RWPE2 (cell line): ENCODE measurements around the gene TEK.
A peak's percentile ranks its signal among the peaks of the same experiment; 100 is the strongest.

Experiments
- ATAC-seq: fragments of 200-7000 bp; cut with Tn5 transposase; 3 replicates; pipeline ENCODE4 v1.9.1; 2021; ENCODE audit warnings: low read depth
- DNase-seq: peaks from one replicate; pipeline ENCODE4 v3.0.0-alpha.2; 2020; ENCODE audit warnings: low spot score
- H3K27ac ChIP-seq: fragments of 450-650 bp; 2 replicates; pipeline ENCODE4 v1.5.1; 2017; ENCODE audit warnings: mild to moderate bottlenecking; ENCODE audit not compliant: poor library complexity, severe bottlenecking
- H3K27me3 ChIP-seq: fragments of 250-450 bp; sonication (Bioruptor Pico); 2 replicates; pipeline ENCODE4 v1.5.1; 2021; ENCODE audit warnings: mild to moderate bottlenecking, moderate library complexity; ENCODE audit not compliant: insufficient read depth, poor library complexity, severe bottlenecking
- H3K36me3 ChIP-seq: fragments of 250-450 bp; sonication (Bioruptor Pico); 2 replicates; pipeline ENCODE4 v1.5.1; 2020; ENCODE audit warnings: low read depth, mild to moderate bottlenecking, moderate library complexity
- H3K4me1 ChIP-seq: fragments of 250-450 bp; sonication (Bioruptor Pico); 2 replicates; pipeline ENCODE4 v1.5.1; 2021; ENCODE audit warnings: mild to moderate bottlenecking, moderate library complexity; ENCODE audit not compliant: insufficient read depth, poor library complexity, severe bottlenecking
- H3K4me3 ChIP-seq: fragments of 250-450 bp; sonication (Bioruptor Pico); 2 replicates; pipeline ENCODE4 v1.5.1; 2021; ENCODE audit warnings: mild to moderate bottlenecking, moderate library complexity; ENCODE audit not compliant: severe bottlenecking
- H3K9me3 ChIP-seq: fragments of 250-450 bp; sonication (Bioruptor Pico); 2 replicates; pipeline ENCODE4 v1.5.1; 2021; ENCODE audit warnings: mild to moderate bottlenecking, moderate library complexity; ENCODE audit not compliant: severe bottlenecking
- TF ChIP-seq, protein P1 (sequence below): fragments of 450-650 bp; IDR thresholded peaks from one replicate; pipeline ENCODE4 v1.5.1; 2017; ENCODE audit warnings: mild to moderate bottlenecking, moderate library complexity; ENCODE audit not compliant: poor library complexity, severe bottlenecking

The TEK gene

GRCh38 chr9:27108981-27109541 lies at the start of gene TEK:
Gene TEK, plus strand, starts transcription at chr9:27109225. Its CDS starts 366 bp downstream, at chr9:27109591.
- DNase-seq (no peak), ATAC-seq (no peak)
- H3K4me3 ChIP-seq, result no peak within 1 kb of the TSS
- H3K9me3 ChIP-seq, result no peaks in the 10 kb centered on the region
- H3K36me3 ChIP-seq, result no peaks in the 10 kb centered on the region
- H3K4me1 ChIP-seq, result no peaks in the 10 kb centered on the region
- TF ChIP-seq, protein P1, sequence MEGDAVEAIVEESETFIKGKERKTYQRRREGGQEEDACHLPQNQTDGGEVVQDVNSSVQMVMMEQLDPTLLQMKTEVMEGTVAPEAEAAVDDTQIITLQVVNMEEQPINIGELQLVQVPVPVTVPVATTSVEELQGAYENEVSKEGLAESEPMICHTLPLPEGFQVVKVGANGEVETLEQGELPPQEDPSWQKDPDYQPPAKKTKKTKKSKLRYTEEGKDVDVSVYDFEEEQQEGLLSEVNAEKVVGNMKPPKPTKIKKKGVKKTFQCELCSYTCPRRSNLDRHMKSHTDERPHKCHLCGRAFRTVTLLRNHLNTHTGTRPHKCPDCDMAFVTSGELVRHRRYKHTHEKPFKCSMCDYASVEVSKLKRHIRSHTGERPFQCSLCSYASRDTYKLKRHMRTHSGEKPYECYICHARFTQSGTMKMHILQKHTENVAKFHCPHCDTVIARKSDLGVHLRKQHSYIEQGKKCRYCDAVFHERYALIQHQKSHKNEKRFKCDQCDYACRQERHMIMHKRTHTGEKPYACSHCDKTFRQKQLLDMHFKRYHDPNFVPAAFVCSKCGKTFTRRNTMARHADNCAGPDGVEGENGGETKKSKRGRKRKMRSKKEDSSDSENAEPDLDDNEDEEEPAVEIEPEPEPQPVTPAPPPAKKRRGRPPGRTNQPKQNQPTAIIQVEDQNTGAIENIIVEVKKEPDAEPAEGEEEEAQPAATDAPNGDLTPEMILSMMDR, result no peak
- H3K27me3 ChIP-seq, result no peaks in the 10 kb centered on the region
- no peak within 1 kb of the TSS for H3K27ac ChIP-seq

DNA sequence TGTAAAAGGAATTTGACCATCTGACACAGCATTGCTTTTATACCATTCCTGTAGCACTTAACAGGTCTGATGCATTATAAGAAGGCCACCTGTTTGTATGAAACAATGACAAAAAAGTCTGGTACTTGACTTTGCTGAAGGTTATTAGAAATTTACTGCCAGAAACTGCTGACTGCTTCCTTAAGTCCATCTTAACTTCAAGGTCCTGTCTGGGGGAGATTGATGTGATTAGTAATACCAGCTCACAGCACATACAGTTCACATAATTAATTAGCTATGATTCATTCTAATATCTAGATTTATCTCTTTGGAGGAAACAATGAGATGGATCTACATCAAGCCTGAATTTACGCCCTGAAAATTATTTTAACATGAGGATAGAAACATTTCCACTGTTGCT lies 49.6 kb upstream of the TEK start:
- Histone ChIP-seq H3K9me3 (no peaks in the 10 kb centered on the region), H3K27me3 (no peaks in the 10 kb centered on the region), H3K27ac (no peak overlapping the region), H3K36me3 (peaks cover 13% of the 10 kb centered on the region), H3K4me3 (no peak overlapping the region), H3K4me1 (no peaks in the 10 kb centered on the region)
- ATAC-seq (no peak), DNase-seq (no peak)
- TF ChIP-seq, protein P1, result no peak

- peaks cover 13% of the 10 kb centered on the region for H3K36me3 ChIP-seq
These were observed 49.1 kb upstream of the TEK start for GRCh38 chr9:27059907-27060306.

DNA sequence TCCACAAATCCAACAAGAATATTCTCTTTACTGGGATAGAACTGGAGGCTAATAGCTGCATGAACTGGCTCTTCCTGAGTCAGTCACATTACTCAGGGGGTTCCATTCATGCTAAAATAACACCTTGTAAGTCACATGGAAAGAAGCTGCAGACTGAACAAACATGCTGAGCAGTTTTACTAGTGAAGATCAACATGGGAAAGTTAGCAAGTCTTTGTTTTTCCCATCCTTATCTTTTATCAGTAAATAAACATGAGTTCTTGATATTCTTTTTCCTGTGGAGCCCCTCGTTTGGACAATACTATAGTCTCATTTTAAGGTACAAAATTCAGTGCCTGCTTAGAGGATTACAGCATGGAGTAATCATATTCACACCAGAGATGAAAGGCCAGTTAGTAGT lies 43.7 kb upstream of the TEK start:
- no peak for DNase-seq
- TF ChIP-seq, protein P1, result no peak
- 0 out of 3 replicates have a peak, but pooled peaks have one; percentile 19 for ATAC-seq
- H3K9me3 ChIP-seq, result no peaks in the 10 kb centered on the region
- H3K4me1 ChIP-seq, result no peaks in the 10 kb centered on the region
- no peaks in the 10 kb centered on the region for H3K27me3 ChIP-seq
- no peaks in the 10 kb centered on the region for H3K36me3 ChIP-seq
- H3K4me3 ChIP-seq, result no peak overlapping the region
- no peak overlapping the region for H3K27ac ChIP-seq

More at GRCh38 chr9:27059907-27060306, 49.1 kb upstream of the TEK start:
- Histone ChIP-seq H3K4me3 (no peak overlapping the region), H3K4me1 (no peaks in the 10 kb centered on the region), H3K27me3 (no peaks in the 10 kb centered on the region), H3K9me3 (no peaks in the 10 kb centered on the region), H3K27ac (no peak overlapping the region)
- TF ChIP-seq, protein P1, result no peak
- ATAC-seq (no peak), DNase-seq (no peak)

GRCh38 chr9:27073841-27074728 lies 34.9 kb upstream of the TEK start:
- DNase-seq (no peak), ATAC-seq (no peak)

More at GRCh38 chr9:27073841-27074728, 34.9 kb upstream of the TEK start:
- Histone ChIP-seq H3K4me3 (no peak overlapping the region), H3K36me3 (no peaks in the 10 kb centered on the region), H3K4me1 (no peaks in the 10 kb centered on the region), H3K9me3 (no peaks in the 10 kb centered on the region), H3K27me3 (no peaks in the 10 kb centered on the region), H3K27ac (no peak overlapping the region)
- TF ChIP-seq, protein P1, result no peak
